Measurements from ENCODE around the gene EHD1. TPM values are rescaled to one million over a fixed set of nuclear protein-coding genes. Genes with fewer than 3 reads are reported as not detected.

The EHD1 gene
- total and polyA plus RNA-seq, 9 of the 15 experiments (the other 6 are each of a cell fraction or from before 2014, with no cell fraction given) = 0.46 to 65.0 (median 16.4) TPM

GRCh38 chr11:64845129-64845775 is 33.2 kb downstream of the EHD1 start (continued):
- TF ChIP-seq STAT5A (IDR thresholded peaks at IDR 0.05; ENCODE audit: borderline replicate concordance, low read length) (no peak), TOE1 (IDR thresholded peaks at IDR 0.05; ENCODE audit: borderline replicate concordance) (peak; percentile 49; the same call in 1 of the 2 replicates), TOE1 (CRISPR knock-in tag; IDR thresholded peaks at IDR 0.05; ENCODE audit: borderline replicate concordance, low read depth) (no peak), ARID3B (CRISPR knock-in tag; IDR thresholded peaks at IDR 0.05; ENCODE audit: borderline replicate concordance) (no peak), SNRNP70 (optimal IDR thresholded peaks at IDR 0.05; ENCODE audit: low read depth, low read length) (no peak), NCOA2 (IDR thresholded peaks at IDR 0.05; ENCODE audit: partially characterized antibody in 2 of 2) (no peak)
- TF ChIP-seq, protein P1, sequence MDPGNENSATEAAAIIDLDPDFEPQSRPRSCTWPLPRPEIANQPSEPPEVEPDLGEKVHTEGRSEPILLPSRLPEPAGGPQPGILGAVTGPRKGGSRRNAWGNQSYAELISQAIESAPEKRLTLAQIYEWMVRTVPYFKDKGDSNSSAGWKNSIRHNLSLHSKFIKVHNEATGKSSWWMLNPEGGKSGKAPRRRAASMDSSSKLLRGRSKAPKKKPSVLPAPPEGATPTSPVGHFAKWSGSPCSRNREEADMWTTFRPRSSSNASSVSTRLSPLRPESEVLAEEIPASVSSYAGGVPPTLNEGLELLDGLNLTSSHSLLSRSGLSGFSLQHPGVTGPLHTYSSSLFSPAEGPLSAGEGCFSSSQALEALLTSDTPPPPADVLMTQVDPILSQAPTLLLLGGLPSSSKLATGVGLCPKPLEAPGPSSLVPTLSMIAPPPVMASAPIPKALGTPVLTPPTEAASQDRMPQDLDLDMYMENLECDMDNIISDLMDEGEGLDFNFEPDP (CRISPR knock-in tag; IDR thresholded peaks at IDR 0.05) = no peak
- TF ChIP-seq, protein P2, sequence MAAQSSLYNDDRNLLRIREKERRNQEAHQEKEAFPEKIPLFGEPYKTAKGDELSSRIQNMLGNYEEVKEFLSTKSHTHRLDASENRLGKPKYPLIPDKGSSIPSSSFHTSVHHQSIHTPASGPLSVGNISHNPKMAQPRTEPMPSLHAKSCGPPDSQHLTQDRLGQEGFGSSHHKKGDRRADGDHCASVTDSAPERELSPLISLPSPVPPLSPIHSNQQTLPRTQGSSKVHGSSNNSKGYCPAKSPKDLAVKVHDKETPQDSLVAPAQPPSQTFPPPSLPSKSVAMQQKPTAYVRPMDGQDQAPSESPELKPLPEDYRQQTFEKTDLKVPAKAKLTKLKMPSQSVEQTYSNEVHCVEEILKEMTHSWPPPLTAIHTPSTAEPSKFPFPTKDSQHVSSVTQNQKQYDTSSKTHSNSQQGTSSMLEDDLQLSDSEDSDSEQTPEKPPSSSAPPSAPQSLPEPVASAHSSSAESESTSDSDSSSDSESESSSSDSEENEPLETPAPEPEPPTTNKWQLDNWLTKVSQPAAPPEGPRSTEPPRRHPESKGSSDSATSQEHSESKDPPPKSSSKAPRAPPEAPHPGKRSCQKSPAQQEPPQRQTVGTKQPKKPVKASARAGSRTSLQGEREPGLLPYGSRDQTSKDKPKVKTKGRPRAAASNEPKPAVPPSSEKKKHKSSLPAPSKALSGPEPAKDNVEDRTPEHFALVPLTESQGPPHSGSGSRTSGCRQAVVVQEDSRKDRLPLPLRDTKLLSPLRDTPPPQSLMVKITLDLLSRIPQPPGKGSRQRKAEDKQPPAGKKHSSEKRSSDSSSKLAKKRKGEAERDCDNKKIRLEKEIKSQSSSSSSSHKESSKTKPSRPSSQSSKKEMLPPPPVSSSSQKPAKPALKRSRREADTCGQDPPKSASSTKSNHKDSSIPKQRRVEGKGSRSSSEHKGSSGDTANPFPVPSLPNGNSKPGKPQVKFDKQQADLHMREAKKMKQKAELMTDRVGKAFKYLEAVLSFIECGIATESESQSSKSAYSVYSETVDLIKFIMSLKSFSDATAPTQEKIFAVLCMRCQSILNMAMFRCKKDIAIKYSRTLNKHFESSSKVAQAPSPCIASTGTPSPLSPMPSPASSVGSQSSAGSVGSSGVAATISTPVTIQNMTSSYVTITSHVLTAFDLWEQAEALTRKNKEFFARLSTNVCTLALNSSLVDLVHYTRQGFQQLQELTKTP (IDR thresholded peaks at IDR 0.05; ENCODE audit: low read depth in 1 of 2, partially characterized antibody in 2 of 2) = peak in 1 of 2 experiments; percentile 12

Measured in K562 (cell line).